ENCODE measurements around the gene C2orf74.

DNA sequence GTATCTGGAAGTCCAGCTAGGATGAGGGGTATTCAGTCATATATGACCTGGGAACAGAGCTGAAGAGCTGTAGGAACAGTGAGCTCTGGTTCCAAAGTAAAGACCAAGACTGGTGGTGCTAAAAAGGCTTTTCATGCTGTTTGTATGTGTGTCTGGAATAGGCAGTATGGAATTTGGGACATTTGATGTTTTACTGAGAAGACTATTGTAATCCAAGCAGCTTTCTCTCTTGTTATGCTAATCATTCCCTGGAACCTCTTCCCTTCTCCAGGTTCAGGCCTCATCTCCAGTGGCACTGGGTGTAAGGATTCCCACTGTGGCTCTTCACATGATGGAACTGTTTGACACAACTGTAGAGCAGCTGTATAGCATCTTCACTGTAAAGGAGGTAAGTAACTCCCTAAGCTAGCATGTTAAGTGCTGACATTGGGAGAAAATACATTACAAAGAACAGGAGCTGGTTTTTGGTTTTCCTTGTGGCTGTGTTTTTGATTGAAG, 23.3 kb downstream of the C2orf74 start:
- TF ChIP-seq, protein P1, sequence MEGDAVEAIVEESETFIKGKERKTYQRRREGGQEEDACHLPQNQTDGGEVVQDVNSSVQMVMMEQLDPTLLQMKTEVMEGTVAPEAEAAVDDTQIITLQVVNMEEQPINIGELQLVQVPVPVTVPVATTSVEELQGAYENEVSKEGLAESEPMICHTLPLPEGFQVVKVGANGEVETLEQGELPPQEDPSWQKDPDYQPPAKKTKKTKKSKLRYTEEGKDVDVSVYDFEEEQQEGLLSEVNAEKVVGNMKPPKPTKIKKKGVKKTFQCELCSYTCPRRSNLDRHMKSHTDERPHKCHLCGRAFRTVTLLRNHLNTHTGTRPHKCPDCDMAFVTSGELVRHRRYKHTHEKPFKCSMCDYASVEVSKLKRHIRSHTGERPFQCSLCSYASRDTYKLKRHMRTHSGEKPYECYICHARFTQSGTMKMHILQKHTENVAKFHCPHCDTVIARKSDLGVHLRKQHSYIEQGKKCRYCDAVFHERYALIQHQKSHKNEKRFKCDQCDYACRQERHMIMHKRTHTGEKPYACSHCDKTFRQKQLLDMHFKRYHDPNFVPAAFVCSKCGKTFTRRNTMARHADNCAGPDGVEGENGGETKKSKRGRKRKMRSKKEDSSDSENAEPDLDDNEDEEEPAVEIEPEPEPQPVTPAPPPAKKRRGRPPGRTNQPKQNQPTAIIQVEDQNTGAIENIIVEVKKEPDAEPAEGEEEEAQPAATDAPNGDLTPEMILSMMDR (IDR thresholded peaks at IDR 0.05), result no peak
- TF ChIP-seq GABPB1 (CRISPR knock-in tag; IDR thresholded peaks at IDR 0.05) (no peak), RELA (CRISPR knock-in tag; IDR thresholded peaks at IDR 0.05; ENCODE audit: borderline replicate concordance) (no peak), ZNF317 (CRISPR knock-in tag; IDR thresholded peaks at IDR 0.05; ENCODE audit: borderline replicate concordance, low read depth) (no peak), ELF4 (CRISPR knock-in tag; IDR thresholded peaks at IDR 0.05; ENCODE audit: low read depth) (no peak), SP1 (CRISPR knock-in tag; conservative IDR thresholded peaks at IDR 0.05) (no peak), ZNF396 (CRISPR knock-in tag; IDR thresholded peaks at IDR 0.05; ENCODE audit: borderline replicate concordance) (no peak), KAT7 (CRISPR knock-in tag; IDR thresholded peaks at IDR 0.05; ENCODE audit: borderline replicate concordance) (no peak)
- TF ChIP-seq, protein P2, sequence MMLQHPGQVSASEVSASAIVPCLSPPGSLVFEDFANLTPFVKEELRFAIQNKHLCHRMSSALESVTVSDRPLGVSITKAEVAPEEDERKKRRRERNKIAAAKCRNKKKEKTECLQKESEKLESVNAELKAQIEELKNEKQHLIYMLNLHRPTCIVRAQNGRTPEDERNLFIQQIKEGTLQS (CRISPR knock-in tag; conservative IDR thresholded peaks at IDR 0.05), result no peak
- TF ChIP-seq, protein P3, sequence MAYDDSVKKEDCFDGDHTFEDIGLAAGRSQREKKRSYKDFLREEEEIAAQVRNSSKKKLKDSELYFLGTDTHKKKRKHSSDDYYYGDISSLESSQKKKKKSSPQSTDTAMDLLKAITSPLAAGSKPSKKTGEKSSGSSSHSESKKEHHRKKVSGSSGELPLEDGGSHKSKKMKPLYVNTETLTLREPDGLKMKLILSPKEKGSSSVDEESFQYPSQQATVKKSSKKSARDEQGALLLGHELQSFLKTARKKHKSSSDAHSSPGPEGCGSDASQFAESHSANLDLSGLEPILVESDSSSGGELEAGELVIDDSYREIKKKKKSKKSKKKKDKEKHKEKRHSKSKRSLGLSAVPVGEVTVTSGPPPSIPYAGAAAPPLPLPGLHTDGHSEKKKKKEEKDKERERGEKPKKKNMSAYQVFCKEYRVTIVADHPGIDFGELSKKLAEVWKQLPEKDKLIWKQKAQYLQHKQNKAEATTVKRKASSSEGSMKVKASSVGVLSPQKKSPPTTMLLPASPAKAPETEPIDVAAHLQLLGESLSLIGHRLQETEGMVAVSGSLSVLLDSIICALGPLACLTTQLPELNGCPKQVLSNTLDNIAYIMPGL (CRISPR knock-in tag; IDR thresholded peaks at IDR 0.05), result no peak
- TF ChIP-seq, protein P4, sequence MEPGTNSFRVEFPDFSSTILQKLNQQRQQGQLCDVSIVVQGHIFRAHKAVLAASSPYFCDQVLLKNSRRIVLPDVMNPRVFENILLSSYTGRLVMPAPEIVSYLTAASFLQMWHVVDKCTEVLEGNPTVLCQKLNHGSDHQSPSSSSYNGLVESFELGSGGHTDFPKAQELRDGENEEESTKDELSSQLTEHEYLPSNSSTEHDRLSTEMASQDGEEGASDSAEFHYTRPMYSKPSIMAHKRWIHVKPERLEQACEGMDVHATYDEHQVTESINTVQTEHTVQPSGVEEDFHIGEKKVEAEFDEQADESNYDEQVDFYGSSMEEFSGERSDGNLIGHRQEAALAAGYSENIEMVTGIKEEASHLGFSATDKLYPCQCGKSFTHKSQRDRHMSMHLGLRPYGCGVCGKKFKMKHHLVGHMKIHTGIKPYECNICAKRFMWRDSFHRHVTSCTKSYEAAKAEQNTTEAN (CRISPR knock-in tag; IDR thresholded peaks at IDR 0.05), result no peak

Data from WTC11 (cell line).